ENCODE measurements around the gene COL24A1.

DNA sequence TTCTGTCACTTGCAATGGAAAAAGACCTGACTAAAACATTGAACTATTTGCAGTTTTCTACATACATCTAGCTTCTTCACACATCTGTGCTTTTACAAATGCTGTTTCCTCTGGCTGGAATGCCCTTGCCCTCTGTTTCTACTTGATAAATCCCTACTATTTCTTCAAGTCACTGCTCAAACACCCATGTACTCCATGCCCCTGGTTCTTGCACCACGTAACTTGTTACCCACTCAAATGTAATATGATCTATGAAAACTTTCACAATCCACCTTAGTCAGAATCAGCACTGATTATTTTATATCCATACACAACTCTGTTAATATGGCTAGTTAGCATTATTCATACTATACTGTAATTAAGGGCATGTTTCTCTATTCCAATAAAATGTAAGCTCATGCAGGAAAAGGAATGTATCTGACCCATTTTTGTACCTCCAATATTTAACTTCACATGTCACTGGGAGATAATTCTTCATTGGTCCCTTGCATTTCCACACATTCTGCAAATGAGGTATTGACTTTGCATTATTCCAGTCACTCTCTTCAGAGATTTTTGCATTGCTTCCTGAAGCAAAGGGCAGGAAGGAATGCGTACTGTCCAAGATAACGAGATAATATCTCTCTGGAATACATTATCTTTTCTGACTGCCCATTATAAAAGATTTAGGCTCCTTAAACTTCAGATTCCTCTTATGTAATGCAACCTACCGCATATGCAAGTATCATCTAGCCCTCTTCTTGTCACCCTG, 158.3 kb downstream of the COL24A1 start:
- no peak for TF ChIP-seq POLR2A (IDR thresholded peaks at IDR 0.05)
- TF ChIP-seq CTCF (IDR thresholded peaks at IDR 0.05), result no peak

All from breast epithelium (tissue), 3 donors.